ENCODE results near the gene TEX261. TPM values are rescaled to one million over a fixed set of nuclear protein-coding genes. Genes with fewer than 3 reads are reported as not detected.
A peak's percentile ranks its signal among the peaks of the same experiment; 100 is the strongest.

The TEX261 gene
- total RNA-seq, 2 donors from 2014 or later: 16.6 to 19.1 TPM

DNA sequence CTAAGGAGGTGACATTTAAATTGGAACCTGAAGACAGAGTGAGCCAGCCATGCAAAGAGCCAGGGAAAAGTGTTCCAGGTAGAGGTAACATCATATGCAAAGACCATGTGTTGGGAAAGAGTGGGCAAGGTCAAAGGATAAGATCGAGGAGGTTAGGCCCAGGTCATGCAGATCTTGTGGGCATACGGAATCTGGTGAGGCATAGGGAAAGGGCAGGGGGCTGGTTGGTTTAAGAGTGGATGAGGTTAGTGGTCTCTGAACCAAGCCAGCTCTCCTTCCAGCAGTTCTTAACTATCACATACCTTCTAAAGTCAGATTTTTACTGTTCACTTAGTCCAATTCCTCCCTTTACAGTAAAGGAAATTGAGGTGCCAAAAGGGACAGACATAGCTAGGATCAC lies 13.3 kb downstream of the TEX261 start:
- 61 to 63% methylated on average over 2 of the region's 2 CpGs for WGBS, 2 donors
- ATAC-seq (no peak), DNase-seq (peak in 1 of 4 donors; percentile 3)
- Histone ChIP-seq H3K27ac (no peak overlapping the region), H3K4me3 (no peak overlapping the region), H3K4me1 (peaks cover 23% of the 10 kb centered on the region), H3K36me3 (replicated peaks in 1 of 2; ENCODE audit: insufficient read depth in 1 of 2, low read depth in 2 of 2) (peaks cover 0 to 2% of the 10 kb centered on the region in 2 donors), H3K9me3 (no peaks in the 10 kb centered on the region), H3K27me3 (no peaks in the 10 kb centered on the region)
- TF ChIP-seq, protein P1, sequence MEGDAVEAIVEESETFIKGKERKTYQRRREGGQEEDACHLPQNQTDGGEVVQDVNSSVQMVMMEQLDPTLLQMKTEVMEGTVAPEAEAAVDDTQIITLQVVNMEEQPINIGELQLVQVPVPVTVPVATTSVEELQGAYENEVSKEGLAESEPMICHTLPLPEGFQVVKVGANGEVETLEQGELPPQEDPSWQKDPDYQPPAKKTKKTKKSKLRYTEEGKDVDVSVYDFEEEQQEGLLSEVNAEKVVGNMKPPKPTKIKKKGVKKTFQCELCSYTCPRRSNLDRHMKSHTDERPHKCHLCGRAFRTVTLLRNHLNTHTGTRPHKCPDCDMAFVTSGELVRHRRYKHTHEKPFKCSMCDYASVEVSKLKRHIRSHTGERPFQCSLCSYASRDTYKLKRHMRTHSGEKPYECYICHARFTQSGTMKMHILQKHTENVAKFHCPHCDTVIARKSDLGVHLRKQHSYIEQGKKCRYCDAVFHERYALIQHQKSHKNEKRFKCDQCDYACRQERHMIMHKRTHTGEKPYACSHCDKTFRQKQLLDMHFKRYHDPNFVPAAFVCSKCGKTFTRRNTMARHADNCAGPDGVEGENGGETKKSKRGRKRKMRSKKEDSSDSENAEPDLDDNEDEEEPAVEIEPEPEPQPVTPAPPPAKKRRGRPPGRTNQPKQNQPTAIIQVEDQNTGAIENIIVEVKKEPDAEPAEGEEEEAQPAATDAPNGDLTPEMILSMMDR (IDR thresholded peaks at IDR 0.05): no peak
- TF ChIP-seq POLR2A (IDR thresholded peaks at IDR 0.05): no peak
- intact Hi-C loops (cut with DNase I): no loop called here

DNA sequence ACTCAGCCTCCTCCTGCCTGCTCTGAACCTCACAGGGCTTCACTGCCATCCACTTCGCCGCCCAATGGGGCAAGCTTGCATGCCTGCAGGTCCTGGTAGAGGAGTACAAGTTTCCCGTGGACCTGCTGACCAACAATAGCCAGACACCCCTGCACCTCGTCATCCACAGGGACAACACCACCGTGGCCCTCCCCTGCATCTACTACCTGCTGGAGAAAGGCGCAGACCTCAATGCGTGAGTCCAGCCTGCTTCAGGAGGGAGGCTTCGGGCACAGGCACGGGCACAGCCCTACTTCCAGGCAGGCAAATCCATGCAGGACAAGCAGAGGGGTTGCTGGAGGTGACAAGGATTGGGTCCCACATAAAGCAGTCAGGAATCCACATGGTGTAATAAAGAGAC lies 15.0 kb downstream of the TEX261 start:
- intact Hi-C loops (cut with DNase I): no loop called here
- TF ChIP-seq, protein P1 (IDR thresholded peaks at IDR 0.05): no peak
- TF ChIP-seq POLR2A (IDR thresholded peaks at IDR 0.05): no peak
- Histone ChIP-seq H3K9me3 (no peaks in the 10 kb centered on the region), H3K4me1 (peaks cover 26% of the 10 kb centered on the region), H3K4me3 (no peak overlapping the region), H3K27ac (peak overlapping the region in 3 of 4 donors; percentile 86 to 90 (median 90)), H3K27me3 (no peaks in the 10 kb centered on the region), H3K36me3 (replicated peaks in 1 of 2; ENCODE audit: insufficient read depth in 1 of 2, low read depth in 2 of 2) (no peaks in the 10 kb centered on the region)
- no peak for ATAC-seq
- WGBS, 2 donors: 86% methylated on average over 4 to 9 of the region's 9 CpGs
- DNase-seq: peak in 1 of 4 donors; percentile 18

DNA sequence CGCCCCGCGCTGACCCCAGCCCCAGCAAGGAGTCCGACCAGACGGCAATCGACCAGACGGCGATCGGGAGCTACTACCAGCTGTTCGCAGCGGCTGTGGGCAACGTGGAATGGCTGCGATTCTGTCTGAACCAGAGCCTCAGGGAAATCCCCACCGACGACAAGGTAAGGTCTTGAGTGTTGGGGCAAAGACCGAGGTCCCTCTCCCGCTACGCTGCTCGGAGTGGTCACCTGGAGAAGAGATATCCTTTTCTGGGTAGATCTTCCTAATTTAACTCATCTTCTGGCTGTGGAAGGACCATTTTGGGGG lies 15.5 kb downstream of the TEX261 start:
- no peak for DNase-seq
- TF ChIP-seq, protein P1 (IDR thresholded peaks at IDR 0.05): no peak
- peak in 1 of 3 donors; percentile 2 for TF ChIP-seq POLR2A (IDR thresholded peaks at IDR 0.05)
- H3K27ac ChIP-seq: peak overlapping the region; percentile 86 to 92 (median 90)
- intact Hi-C loops (cut with DNase I): no loop called here
- no peaks in the 10 kb centered on the region for H3K27me3 ChIP-seq
- peak; percentile 19 for ATAC-seq
- peaks cover 26% of the 10 kb centered on the region for H3K4me1 ChIP-seq
- no peaks in the 10 kb centered on the region for H3K36me3 ChIP-seq (replicated peaks in 1 of 2; ENCODE audit: insufficient read depth in 1 of 2, low read depth in 2 of 2)
- 14 to 100% methylated on average over 1 to 19 of the region's 19 CpGs for WGBS, 2 donors
- H3K9me3 ChIP-seq: no peaks in the 10 kb centered on the region
- H3K4me3 ChIP-seq: peak overlapping the region; percentile 35 to 52

DNA sequence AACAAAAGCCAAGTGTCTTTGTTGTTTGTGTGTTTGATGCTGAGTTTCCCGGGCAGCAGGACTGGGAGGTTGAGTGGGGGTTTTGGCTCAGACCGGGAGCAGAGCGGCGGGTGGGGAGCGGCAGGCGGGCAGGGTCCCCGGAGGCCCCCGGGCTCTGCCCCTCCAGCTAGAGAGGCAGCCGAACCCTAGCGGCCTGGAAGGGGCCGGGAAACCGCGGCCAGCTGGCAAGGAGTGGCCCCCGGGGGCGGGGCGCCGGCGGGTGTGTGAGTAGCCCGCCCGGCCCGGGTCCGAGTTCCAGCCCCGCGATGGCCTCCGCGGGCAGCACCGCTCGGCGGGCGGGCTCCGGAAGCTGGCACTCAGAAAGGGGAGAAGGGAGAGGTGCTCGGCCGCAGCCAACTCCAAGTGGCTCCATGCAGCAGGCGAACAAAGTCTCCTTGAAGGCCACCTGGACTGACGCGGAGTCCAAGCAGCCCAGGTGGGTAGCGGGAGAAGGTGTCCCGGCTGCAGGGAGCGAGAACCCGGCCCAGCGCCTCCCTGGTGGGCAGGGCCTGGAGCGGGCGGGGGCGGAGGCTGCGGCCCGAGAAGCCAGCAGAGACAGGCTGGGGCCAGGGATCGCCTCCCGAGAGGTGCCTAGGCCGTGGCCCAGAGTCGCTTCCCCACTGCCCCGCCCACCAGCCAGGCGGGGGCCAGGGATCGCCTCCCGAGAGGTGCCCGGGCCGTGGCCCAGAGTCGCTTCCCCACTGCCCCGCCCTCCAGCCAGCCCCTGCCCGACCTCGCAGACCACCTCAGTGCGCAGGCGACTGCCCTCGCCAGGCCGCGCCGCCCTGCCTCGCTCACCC lies 16.1 kb downstream of the TEX261 start, which contains the start of gene ANKRD53:
Gene ANKRD53, plus strand, starts transcription at position 290 of the 839 bp plus-strand sequence. Its CDS starts 16 bp downstream, at position 306.
- TF ChIP-seq POLR2A (IDR thresholded peaks at IDR 0.05): peak; percentile 34 to 68 (median 64)
- TF ChIP-seq, protein P1 (IDR thresholded peaks at IDR 0.05): no peak
- peak within 1 kb of the TSS; percentile 35 to 52 for H3K4me3 ChIP-seq
- H3K27me3 ChIP-seq: no peaks in the 10 kb centered on the region
- DNase-seq (peak; percentile 71 to 85 (median 80)), ATAC-seq (peak; percentile 73)
- intact Hi-C loops (cut with DNase I): no loop called here
- peak within 1 kb of the TSS; percentile 86 to 92 (median 90) for H3K27ac ChIP-seq
- H3K36me3 ChIP-seq (replicated peaks in 1 of 2; ENCODE audit: insufficient read depth in 1 of 2, low read depth in 2 of 2): no peaks in the 10 kb centered on the region
- 2 to 4% methylated on average over 6 to 67 of the region's 67 CpGs for WGBS, 2 donors
- no peaks in the 10 kb centered on the region for H3K9me3 ChIP-seq
- peaks cover 26% of the 10 kb centered on the region for H3K4me1 ChIP-seq

Data from body of pancreas (tissue), 4 donors.